ENCODE measurements around the gene BMP7. TPM values are rescaled to one million over a fixed set of nuclear protein-coding genes. Genes with fewer than 3 reads are reported as not detected.

The BMP7 gene
- total RNA-seq, 2 experiments from 2014 or later: not detected

- Mint-ChIP-seq H3K9me3 (no peaks in the 10 kb centered on the region), H3K36me3 (no peaks in the 10 kb centered on the region), H3K27ac (no peak overlapping the region), H3K4me3 (no peak overlapping the region), H3K27me3 (peaks cover 18% of the 10 kb centered on the region), H3K4me1 (no peaks in the 10 kb centered on the region)
- POLR2A ChIA-PET: no interaction called here
- ATAC-seq (ENCODE audit: low read depth): no peak
- no peak for DNase-seq
Measured at GRCh38 chr20:57294550-57294949, 28.1 kb upstream of the BMP7 start.

DNA sequence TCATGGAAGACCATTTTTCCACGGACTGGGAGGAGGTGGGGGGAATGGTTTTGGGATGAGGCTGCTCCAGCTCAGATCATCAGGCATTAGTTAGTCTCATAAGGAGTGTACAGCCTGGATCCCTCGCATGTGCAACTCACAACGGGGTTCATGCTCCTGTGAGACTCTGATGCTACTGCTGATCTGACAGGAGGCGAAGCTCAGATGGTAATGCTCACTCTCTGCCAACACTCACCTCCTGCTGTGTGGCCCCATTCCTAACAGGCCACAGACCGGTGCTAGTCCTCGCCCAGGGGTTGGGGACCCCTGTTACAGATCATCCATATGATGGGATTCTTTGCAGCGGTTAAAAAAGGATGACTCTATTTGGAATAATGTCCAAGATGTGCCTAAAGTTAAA, 27.6 kb upstream of the BMP7 start:
- Mint-ChIP-seq H3K9me3 (no peaks in the 10 kb centered on the region), H3K36me3 (no peaks in the 10 kb centered on the region), H3K27ac (no peak overlapping the region), H3K4me1 (no peaks in the 10 kb centered on the region), H3K4me3 (no peak overlapping the region), H3K27me3 (peaks cover 18% of the 10 kb centered on the region)
- ATAC-seq (ENCODE audit: low read depth): no peak
- DNase-seq: no peak
- POLR2A ChIA-PET: no interaction called here

DNA sequence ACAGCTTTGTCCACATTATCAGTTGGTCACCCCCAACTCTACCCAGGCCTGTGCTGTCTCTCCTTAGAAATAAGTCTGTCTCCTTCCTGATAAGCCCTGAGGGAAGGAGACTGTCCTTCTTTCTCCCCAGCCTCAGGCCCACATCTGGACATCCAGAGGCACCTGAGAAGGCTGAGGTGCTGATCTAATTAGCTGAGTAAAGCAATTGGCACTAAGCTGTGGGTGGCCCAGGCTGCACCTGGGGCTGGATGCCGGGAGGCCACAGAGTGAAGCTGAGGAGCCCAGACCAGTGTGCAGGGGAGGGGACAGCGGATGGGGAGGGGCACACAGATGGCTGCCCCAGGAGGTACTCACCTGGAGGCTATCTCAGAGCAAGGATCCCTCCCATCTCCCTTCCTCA, 26.2 kb upstream of the BMP7 start:
- Mint-ChIP-seq H3K27ac (no peak overlapping the region), H3K9me3 (no peaks in the 10 kb centered on the region), H3K4me1 (no peaks in the 10 kb centered on the region), H3K4me3 (no peak overlapping the region), H3K36me3 (no peaks in the 10 kb centered on the region), H3K27me3 (peaks cover 25% of the 10 kb centered on the region)
- POLR2A ChIA-PET: no interaction called here
- DNase-seq (no peak), ATAC-seq (ENCODE audit: low read depth) (no peak)

GRCh38 chr20:57291694-57292093, 25.3 kb upstream of the BMP7 start:
- Mint-ChIP-seq H3K4me1 (no peaks in the 10 kb centered on the region), H3K27me3 (peaks cover 33% of the 10 kb centered on the region), H3K4me3 (no peak overlapping the region), H3K36me3 (no peaks in the 10 kb centered on the region), H3K27ac (no peak overlapping the region), H3K9me3 (no peaks in the 10 kb centered on the region)
- POLR2A ChIA-PET: no interaction called here
- DNase-seq: no peak
- no peak for ATAC-seq (ENCODE audit: low read depth)

- no peak for ATAC-seq (ENCODE audit: low read depth)
- Mint-ChIP-seq H3K4me1 (no peaks in the 10 kb centered on the region), H3K27ac (no peak overlapping the region), H3K4me3 (no peak overlapping the region), H3K27me3 (peaks cover 32% of the 10 kb centered on the region), H3K36me3 (no peaks in the 10 kb centered on the region), H3K9me3 (no peaks in the 10 kb centered on the region)
- no peak for DNase-seq
- POLR2A ChIA-PET: no interaction called here
Measured at GRCh38 chr20:57291003-57291402, 24.6 kb upstream of the BMP7 start.

DNA sequence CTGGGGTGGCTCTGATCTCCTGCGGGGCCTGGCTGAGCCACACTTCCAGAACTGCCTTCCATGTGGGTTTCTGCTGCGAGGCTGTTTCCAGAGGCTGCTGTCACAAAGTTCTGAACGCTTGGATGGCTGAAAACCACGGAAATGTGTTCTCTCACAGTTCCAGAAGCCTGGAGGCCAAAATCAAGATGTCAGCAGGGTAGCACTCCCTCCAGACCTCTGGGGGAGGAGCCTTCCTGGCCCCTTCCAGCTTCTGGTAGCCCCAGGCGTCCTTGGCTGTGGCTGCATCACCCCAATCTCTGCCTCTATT, 23.7 kb upstream of the BMP7 start:
- no peak for DNase-seq
- Mint-ChIP-seq H3K4me1 (no peaks in the 10 kb centered on the region), H3K4me3 (no peak overlapping the region), H3K9me3 (no peaks in the 10 kb centered on the region), H3K27me3 (peaks cover 31% of the 10 kb centered on the region), H3K36me3 (no peaks in the 10 kb centered on the region), H3K27ac (no peak overlapping the region)
- POLR2A ChIA-PET: no interaction called here
- no peak for ATAC-seq (ENCODE audit: low read depth)

GRCh38 chr20:57289391-57290177, 23.1 kb upstream of the BMP7 start:
- Mint-ChIP-seq H3K4me3 (no peak overlapping the region), H3K27me3 (peaks cover 27% of the 10 kb centered on the region), H3K9me3 (no peaks in the 10 kb centered on the region), H3K36me3 (no peaks in the 10 kb centered on the region), H3K27ac (no peak overlapping the region), H3K4me1 (no peaks in the 10 kb centered on the region)
- no peak for DNase-seq
- POLR2A ChIA-PET: no interaction called here
- no peak for ATAC-seq (ENCODE audit: low read depth)

GRCh38 chr20:57288651-57289277, 22.3 kb upstream of the BMP7 start:
- no peak overlapping the region for H3K4me3 Mint-ChIP-seq
- DNase-seq (no peak), ATAC-seq (ENCODE audit: low read depth) (no peak)
- H3K27me3 Mint-ChIP-seq: peaks cover 34% of the 10 kb centered on the region
- POLR2A ChIA-PET: no interaction called here
- no peak overlapping the region for H3K27ac Mint-ChIP-seq
- H3K9me3 Mint-ChIP-seq: no peaks in the 10 kb centered on the region
- no peaks in the 10 kb centered on the region for H3K36me3 Mint-ChIP-seq
- no peaks in the 10 kb centered on the region for H3K4me1 Mint-ChIP-seq

- Mint-ChIP-seq H3K9me3 (no peaks in the 10 kb centered on the region), H3K27ac (no peak overlapping the region), H3K4me1 (no peaks in the 10 kb centered on the region), H3K4me3 (no peak overlapping the region), H3K27me3 (peaks cover 38% of the 10 kb centered on the region), H3K36me3 (no peaks in the 10 kb centered on the region)
- ATAC-seq (ENCODE audit: low read depth) (no peak), DNase-seq (no peak)
- POLR2A ChIA-PET: no interaction called here
Measured at GRCh38 chr20:57287901-57288300, 21.5 kb upstream of the BMP7 start.

GRCh38 chr20:57287007-57287880, 20.8 kb upstream of the BMP7 start:
- Mint-ChIP-seq H3K4me1 (no peaks in the 10 kb centered on the region), H3K9me3 (no peaks in the 10 kb centered on the region), H3K27me3 (peaks cover 40% of the 10 kb centered on the region), H3K36me3 (no peaks in the 10 kb centered on the region), H3K27ac (no peak overlapping the region), H3K4me3 (no peak overlapping the region)
- DNase-seq (no peak), ATAC-seq (ENCODE audit: low read depth) (no peak)
- POLR2A ChIA-PET: no interaction called here

DNA sequence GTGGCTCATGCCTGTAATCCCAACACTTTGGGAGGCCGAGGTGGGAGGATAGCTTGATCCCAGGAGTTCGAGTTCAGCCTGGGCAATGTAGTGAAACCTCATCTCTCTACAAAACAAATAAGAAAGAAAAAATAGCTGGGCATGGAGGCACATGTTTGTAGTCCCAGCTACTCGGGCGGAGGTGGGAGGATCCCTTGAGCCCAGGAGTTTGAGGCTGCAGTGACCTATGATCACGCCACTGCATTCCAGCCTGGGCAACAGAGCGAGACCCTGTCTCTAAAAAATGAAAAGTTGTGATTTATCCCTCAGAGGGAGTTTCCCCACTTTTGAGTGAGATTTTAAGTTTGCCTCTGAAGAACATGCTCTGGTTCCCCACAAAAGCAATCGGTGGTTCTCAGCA, 17.4 kb upstream of the BMP7 start:
- no peaks in the 10 kb centered on the region for H3K9me3 Mint-ChIP-seq
- no peak overlapping the region for H3K4me3 Mint-ChIP-seq
- POLR2A ChIA-PET: no interaction called here
- peaks cover 45% of the 10 kb centered on the region for H3K27me3 Mint-ChIP-seq
- no peak overlapping the region for H3K27ac Mint-ChIP-seq
- DNase-seq: no peak
- no peaks in the 10 kb centered on the region for H3K4me1 Mint-ChIP-seq
- no peak for ATAC-seq (ENCODE audit: low read depth)
- no peaks in the 10 kb centered on the region for H3K36me3 Mint-ChIP-seq

- Mint-ChIP-seq H3K27ac (no peak overlapping the region), H3K27me3 (peaks cover 40% of the 10 kb centered on the region), H3K4me1 (no peaks in the 10 kb centered on the region), H3K36me3 (no peaks in the 10 kb centered on the region), H3K4me3 (no peak overlapping the region), H3K9me3 (no peaks in the 10 kb centered on the region)
- no peak for DNase-seq
- no peak for ATAC-seq (ENCODE audit: low read depth)
- POLR2A ChIA-PET: no interaction called here
Measured at GRCh38 chr20:57282670-57283361, 16.4 kb upstream of the BMP7 start.

GRCh38 chr20:57281900-57282299, 15.5 kb upstream of the BMP7 start:
- Mint-ChIP-seq H3K4me1 (no peaks in the 10 kb centered on the region), H3K4me3 (no peak overlapping the region), H3K27me3 (peaks cover 32% of the 10 kb centered on the region), H3K27ac (no peak overlapping the region), H3K9me3 (no peaks in the 10 kb centered on the region), H3K36me3 (no peaks in the 10 kb centered on the region)
- DNase-seq (no peak), ATAC-seq (ENCODE audit: low read depth) (no peak)
- POLR2A ChIA-PET: no interaction called here
